HEK293 (cell line): ENCODE measurements around the gene ULBP2.

Source experiments
- ATF2 ChIP-seq: fragments of 450-650 bp; formaldehyde crosslinking; IDR thresholded peaks from 2 replicates; pipeline ENCODE4 v1.5.1; 2016; ENCODE audit warnings: missing biosample characterization, missing genetic modification characterization, low read depth
- BCL11B ChIP-seq: fragments of 450-650 bp; formaldehyde crosslinking; IDR thresholded peaks from 2 replicates; pipeline ENCODE4 v1.5.1; 2016; ENCODE audit warnings: low read depth, missing biosample characterization, missing genetic modification characterization
- FEZF1 ChIP-seq: fragments of 450-650 bp; formaldehyde crosslinking; IDR thresholded peaks from 2 replicates; pipeline ENCODE4 v1.5.1; 2016; ENCODE audit warnings: missing biosample characterization, missing genetic modification characterization
- GLI2 ChIP-seq: fragments of 450-650 bp; formaldehyde crosslinking; IDR thresholded peaks from 2 replicates; pipeline ENCODE4; 2017; ENCODE audit warnings: missing biosample characterization, missing genetic modification characterization, low read depth, borderline replicate concordance
- GLI4 ChIP-seq: fragments of 450-650 bp; formaldehyde crosslinking; IDR thresholded peaks from 2 replicates; pipeline ENCODE4 v1.5.1; 2016; ENCODE audit warnings: missing biosample characterization, missing genetic modification characterization
- HOXD13 ChIP-seq: sonication (generic); formaldehyde crosslinking; IDR thresholded peaks from 2 replicates; pipeline ENCODE4 v1.8.0; 2022; ENCODE audit warnings: missing genetic modification reagents, borderline replicate concordance
- KLF10 ChIP-seq: fragments of 450-650 bp; IDR thresholded peaks from 2 replicates; pipeline ENCODE4 v1.5.1; 2018; ENCODE audit warnings: missing biosample characterization, mild to moderate bottlenecking, missing genetic modification characterization
- ZBTB21 ChIP-seq: fragments of 450-650 bp; formaldehyde crosslinking; IDR thresholded peaks from 2 replicates; pipeline ENCODE4 v1.5.1; 2017; ENCODE audit warnings: missing biosample characterization, missing genetic modification characterization
- ZEB2 ChIP-seq: fragments of 450-650 bp; formaldehyde crosslinking; IDR thresholded peaks from 2 replicates; pipeline ENCODE4 v1.5.1; 2016; ENCODE audit warnings: missing biosample characterization, missing genetic modification characterization
- ZFP69B ChIP-seq: fragments of 450-650 bp; formaldehyde crosslinking; IDR thresholded peaks from 2 replicates; pipeline ENCODE4 v1.5.1; 2016; ENCODE audit warnings: missing biosample characterization, missing genetic modification characterization
- ZNF175 ChIP-seq: fragments of 450-650 bp; formaldehyde crosslinking; IDR thresholded peaks from 2 replicates; pipeline ENCODE4 v1.5.1; 2016; ENCODE audit warnings: missing biosample characterization, missing genetic modification characterization
- ZNF23 ChIP-seq: fragments of 450-650 bp; formaldehyde crosslinking; IDR thresholded peaks from 2 replicates; pipeline ENCODE4 v1.5.1; 2016; ENCODE audit warnings: missing biosample characterization, missing genetic modification characterization, borderline replicate concordance
- ZNF555 ChIP-seq: fragments of 450-650 bp; formaldehyde crosslinking; conservative IDR thresholded peaks from 2 replicates; pipeline ENCODE4 v1.5.1; 2017; ENCODE audit warnings: missing biosample characterization, mild to moderate bottlenecking, missing genetic modification characterization, inconsistent platforms
- ZNF558 ChIP-seq: fragments of 450-650 bp; formaldehyde crosslinking; IDR thresholded peaks from 2 replicates; pipeline ENCODE4 v1.5.1; 2016; ENCODE audit warnings: missing biosample characterization, missing genetic modification characterization
- ZNF571 ChIP-seq: fragments of 450-650 bp; formaldehyde crosslinking; IDR thresholded peaks from 2 replicates; pipeline ENCODE4 v1.5.0; 2017; ENCODE audit warnings: missing biosample characterization, missing genetic modification characterization
- ZNF596 ChIP-seq: fragments of 450-650 bp; IDR thresholded peaks from 2 replicates; pipeline ENCODE4 v1.5.0; 2018; ENCODE audit warnings: missing biosample characterization, mild to moderate bottlenecking, missing genetic modification characterization, moderate library complexity
- ZNF701 ChIP-seq: fragments of 450-650 bp; formaldehyde crosslinking; IDR thresholded peaks from 2 replicates; pipeline ENCODE4 v1.5.1; 2016; ENCODE audit warnings: missing biosample characterization, missing genetic modification characterization
- ZNF791 ChIP-seq: fragments of 450-650 bp; formaldehyde crosslinking; IDR thresholded peaks from 2 replicates; pipeline ENCODE4 v1.5.1; 2016; ENCODE audit warnings: missing biosample characterization, missing genetic modification characterization
- ZSCAN16 ChIP-seq: fragments of 450-650 bp; formaldehyde crosslinking; IDR thresholded peaks from 2 replicates; pipeline ENCODE4 v1.5.1; 2016; ENCODE audit warnings: missing biosample characterization, missing genetic modification characterization
- TF ChIP-seq, protein P1 (sequence below): fragments of 450-650 bp; formaldehyde crosslinking; IDR thresholded peaks from 2 replicates; pipeline ENCODE4 v1.5.1; 2017; ENCODE audit warnings: missing biosample characterization, missing genetic modification characterization
- TF ChIP-seq, protein P2 (sequence below): fragments of 450-650 bp; formaldehyde crosslinking; IDR thresholded peaks from 2 replicates; pipeline ENCODE4 v1.5.1; 2016; ENCODE audit warnings: missing biosample characterization, missing genetic modification characterization
- TF ChIP-seq, protein P3 (sequence below): fragments of 450-650 bp; formaldehyde crosslinking; IDR thresholded peaks from 2 replicates; pipeline ENCODE4 v1.5.1; 2016; ENCODE audit warnings: missing biosample characterization, missing genetic modification characterization
- TF ChIP-seq, protein P4 (sequence below): fragments of 450-650 bp; formaldehyde crosslinking; optimal IDR thresholded peaks from 2 replicates; pipeline ENCODE3; 2016; ENCODE audit warnings: missing biosample characterization, mild to moderate bottlenecking, missing genetic modification characterization
- TF ChIP-seq, protein P5 (sequence below): fragments of 450-650 bp; formaldehyde crosslinking; IDR thresholded peaks from 2 replicates; pipeline ENCODE4 v1.5.1; 2017; ENCODE audit warnings: missing biosample characterization, mild to moderate bottlenecking, missing genetic modification characterization, moderate library complexity
- TF ChIP-seq, protein P6 (sequence below): fragments of 450-650 bp; formaldehyde crosslinking; IDR thresholded peaks from 2 replicates; pipeline ENCODE4 v1.5.1; 2016; ENCODE audit warnings: missing biosample characterization, missing genetic modification characterization
- TF ChIP-seq, protein P7 (sequence below): fragments of 450-650 bp; formaldehyde crosslinking; IDR thresholded peaks from 2 replicates; pipeline ENCODE4 v1.5.0; 2017; ENCODE audit warnings: missing biosample characterization, missing genetic modification characterization, borderline replicate concordance

The ULBP2 gene

GRCh38 chr6:149941583-149942460 is at the start of gene ULBP2 (continued):
- TF ChIP-seq, protein P1, sequence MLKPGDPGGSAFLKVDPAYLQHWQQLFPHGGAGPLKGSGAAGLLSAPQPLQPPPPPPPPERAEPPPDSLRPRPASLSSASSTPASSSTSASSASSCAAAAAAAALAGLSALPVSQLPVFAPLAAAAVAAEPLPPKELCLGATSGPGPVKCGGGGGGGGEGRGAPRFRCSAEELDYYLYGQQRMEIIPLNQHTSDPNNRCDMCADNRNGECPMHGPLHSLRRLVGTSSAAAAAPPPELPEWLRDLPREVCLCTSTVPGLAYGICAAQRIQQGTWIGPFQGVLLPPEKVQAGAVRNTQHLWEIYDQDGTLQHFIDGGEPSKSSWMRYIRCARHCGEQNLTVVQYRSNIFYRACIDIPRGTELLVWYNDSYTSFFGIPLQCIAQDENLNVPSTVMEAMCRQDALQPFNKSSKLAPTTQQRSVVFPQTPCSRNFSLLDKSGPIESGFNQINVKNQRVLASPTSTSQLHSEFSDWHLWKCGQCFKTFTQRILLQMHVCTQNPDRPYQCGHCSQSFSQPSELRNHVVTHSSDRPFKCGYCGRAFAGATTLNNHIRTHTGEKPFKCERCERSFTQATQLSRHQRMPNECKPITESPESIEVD, result no peak
- TF ChIP-seq ATF2 (no peak), GLI2 (no peak), ZNF571 (no peak), ZEB2 (peak; percentile 73), ZNF23 (no peak), GLI4 (no peak), ZNF558 (no peak), ZFP69B (tag by site-specific recombination) (no peak), ZNF555 (tag by site-specific recombination) (no peak), ZSCAN16 (tag by site-specific recombination) (no peak), ZNF701 (tag by site-specific recombination) (no peak), BCL11B (no peak), KLF10 (peak; percentile 84), ZBTB21 (tag by site-specific recombination) (peak; percentile 86), HOXD13 (no peak), FEZF1 (no peak), ZNF175 (tag by site-specific recombination) (no peak), ZNF791 (tag by site-specific recombination) (no peak), ZNF596 (tag by site-specific recombination) (no peak)
- TF ChIP-seq, protein P2, sequence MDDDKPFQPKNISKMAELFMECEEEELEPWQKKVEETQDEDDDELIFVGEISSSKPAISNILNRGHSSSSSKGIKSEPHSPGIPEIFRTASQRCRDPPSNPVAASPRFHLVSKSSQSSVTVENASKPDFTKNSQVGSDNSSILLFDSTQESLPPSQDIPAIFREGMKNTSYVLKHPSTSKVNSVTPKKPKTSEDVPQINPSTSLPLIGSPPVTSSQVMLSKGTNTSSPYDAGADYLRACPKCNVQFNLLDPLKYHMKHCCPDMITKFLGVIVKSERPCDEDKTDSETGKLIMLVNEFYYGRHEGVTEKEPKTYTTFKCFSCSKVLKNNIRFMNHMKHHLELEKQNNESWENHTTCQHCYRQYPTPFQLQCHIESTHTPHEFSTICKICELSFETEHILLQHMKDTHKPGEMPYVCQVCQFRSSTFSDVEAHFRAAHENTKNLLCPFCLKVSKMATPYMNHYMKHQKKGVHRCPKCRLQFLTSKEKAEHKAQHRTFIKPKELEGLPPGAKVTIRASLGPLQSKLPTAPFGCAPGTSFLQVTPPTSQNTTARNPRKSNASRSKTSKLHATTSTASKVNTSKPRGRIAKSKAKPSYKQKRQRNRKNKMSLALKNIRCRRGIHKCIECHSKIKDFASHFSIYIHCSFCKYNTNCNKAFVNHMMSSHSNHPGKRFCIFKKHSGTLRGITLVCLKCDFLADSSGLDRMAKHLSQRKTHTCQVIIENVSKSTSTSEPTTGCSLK (tag by site-specific recombination), result no peak
- TF ChIP-seq, protein P3, sequence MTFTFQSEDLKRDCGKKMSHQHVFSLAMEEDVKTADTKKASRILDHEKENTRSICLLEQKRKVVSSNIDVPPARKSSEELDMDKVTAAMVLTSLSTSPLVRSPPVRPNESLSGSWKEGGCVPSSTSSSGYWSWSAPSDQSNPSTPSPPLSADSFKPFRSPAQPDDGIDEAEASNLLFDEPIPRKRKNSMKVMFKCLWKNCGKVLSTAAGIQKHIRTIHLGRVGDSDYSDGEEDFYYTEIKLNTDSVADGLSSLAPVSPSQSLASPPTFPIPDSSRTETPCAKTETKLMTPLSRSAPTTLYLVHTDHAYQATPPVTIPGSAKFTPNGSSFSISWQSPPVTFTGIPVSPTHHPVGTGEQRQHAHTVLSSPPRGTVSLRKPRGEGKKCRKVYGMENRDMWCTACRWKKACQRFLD, result no peak
- TF ChIP-seq, protein P4, sequence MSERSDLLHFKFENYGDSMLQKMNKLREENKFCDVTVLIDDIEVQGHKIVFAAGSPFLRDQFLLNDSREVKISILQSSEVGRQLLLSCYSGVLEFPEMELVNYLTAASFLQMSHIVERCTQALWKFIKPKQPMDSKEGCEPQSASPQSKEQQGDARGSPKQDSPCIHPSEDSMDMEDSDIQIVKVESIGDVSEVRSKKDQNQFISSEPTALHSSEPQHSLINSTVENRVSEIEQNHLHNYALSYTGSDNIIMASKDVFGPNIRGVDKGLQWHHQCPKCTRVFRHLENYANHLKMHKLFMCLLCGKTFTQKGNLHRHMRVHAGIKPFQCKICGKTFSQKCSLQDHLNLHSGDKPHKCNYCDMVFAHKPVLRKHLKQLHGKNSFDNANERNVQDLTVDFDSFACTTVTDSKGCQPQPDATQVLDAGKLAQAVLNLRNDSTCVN, result peak; percentile 69
- TF ChIP-seq, protein P5, sequence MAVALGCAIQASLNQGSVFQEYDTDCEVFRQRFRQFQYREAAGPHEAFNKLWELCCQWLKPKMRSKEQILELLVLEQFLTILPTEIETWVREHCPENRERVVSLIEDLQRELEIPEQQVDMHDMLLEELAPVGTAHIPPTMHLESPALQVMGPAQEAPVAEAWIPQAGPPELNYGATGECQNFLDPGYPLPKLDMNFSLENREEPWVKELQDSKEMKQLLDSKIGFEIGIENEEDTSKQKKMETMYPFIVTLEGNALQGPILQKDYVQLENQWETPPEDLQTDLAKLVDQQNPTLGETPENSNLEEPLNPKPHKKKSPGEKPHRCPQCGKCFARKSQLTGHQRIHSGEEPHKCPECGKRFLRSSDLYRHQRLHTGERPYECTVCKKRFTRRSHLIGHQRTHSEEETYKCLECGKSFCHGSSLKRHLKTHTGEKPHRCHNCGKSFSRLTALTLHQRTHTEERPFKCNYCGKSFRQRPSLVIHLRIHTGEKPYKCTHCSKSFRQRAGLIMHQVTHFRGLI (tag by site-specific recombination), result no peak
- TF ChIP-seq, protein P6, sequence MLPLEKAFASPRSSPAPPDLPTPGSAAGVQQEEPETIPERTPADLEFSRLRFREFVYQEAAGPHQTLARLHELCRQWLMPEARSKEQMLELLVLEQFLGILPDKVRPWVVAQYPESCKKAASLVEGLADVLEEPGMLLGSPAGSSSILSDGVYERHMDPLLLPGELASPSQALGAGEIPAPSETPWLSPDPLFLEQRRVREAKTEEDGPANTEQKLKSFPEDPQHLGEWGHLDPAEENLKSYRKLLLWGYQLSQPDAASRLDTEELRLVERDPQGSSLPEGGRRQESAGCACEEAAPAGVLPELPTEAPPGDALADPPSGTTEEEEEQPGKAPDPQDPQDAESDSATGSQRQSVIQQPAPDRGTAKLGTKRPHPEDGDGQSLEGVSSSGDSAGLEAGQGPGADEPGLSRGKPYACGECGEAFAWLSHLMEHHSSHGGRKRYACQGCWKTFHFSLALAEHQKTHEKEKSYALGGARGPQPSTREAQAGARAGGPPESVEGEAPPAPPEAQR (tag by site-specific recombination), result no peak
- TF ChIP-seq, protein P7, sequence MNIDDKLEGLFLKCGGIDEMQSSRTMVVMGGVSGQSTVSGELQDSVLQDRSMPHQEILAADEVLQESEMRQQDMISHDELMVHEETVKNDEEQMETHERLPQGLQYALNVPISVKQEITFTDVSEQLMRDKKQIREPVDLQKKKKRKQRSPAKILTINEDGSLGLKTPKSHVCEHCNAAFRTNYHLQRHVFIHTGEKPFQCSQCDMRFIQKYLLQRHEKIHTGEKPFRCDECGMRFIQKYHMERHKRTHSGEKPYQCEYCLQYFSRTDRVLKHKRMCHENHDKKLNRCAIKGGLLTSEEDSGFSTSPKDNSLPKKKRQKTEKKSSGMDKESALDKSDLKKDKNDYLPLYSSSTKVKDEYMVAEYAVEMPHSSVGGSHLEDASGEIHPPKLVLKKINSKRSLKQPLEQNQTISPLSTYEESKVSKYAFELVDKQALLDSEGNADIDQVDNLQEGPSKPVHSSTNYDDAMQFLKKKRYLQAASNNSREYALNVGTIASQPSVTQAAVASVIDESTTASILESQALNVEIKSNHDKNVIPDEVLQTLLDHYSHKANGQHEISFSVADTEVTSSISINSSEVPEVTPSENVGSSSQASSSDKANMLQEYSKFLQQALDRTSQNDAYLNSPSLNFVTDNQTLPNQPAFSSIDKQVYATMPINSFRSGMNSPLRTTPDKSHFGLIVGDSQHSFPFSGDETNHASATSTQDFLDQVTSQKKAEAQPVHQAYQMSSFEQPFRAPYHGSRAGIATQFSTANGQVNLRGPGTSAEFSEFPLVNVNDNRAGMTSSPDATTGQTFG (tag by site-specific recombination), result no peak
